HG03064 (cell line): ENCODE data around the gene NFKBIB.
"Not testable (repeated sequence)": the region's sequence is repeated elsewhere in the genome, so short reads cannot be mapped to it uniquely, and the experiment has no call there.

Source experiments
- ATAC-seq: cut with Tn5 transposase; IDR thresholded peaks from one replicate; pipeline ENCODE4 v1.9.1; 2021; ENCODE audit warnings: low read depth; ENCODE audit not compliant: unreplicated experiment

NFKBIB gene, protein sequence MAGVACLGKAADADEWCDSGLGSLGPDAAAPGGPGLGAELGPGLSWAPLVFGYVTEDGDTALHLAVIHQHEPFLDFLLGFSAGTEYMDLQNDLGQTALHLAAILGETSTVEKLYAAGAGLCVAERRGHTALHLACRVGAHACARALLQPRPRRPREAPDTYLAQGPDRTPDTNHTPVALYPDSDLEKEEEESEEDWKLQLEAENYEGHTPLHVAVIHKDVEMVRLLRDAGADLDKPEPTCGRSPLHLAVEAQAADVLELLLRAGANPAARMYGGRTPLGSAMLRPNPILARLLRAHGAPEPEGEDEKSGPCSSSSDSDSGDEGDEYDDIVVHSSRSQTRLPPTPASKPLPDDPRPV

DNA sequence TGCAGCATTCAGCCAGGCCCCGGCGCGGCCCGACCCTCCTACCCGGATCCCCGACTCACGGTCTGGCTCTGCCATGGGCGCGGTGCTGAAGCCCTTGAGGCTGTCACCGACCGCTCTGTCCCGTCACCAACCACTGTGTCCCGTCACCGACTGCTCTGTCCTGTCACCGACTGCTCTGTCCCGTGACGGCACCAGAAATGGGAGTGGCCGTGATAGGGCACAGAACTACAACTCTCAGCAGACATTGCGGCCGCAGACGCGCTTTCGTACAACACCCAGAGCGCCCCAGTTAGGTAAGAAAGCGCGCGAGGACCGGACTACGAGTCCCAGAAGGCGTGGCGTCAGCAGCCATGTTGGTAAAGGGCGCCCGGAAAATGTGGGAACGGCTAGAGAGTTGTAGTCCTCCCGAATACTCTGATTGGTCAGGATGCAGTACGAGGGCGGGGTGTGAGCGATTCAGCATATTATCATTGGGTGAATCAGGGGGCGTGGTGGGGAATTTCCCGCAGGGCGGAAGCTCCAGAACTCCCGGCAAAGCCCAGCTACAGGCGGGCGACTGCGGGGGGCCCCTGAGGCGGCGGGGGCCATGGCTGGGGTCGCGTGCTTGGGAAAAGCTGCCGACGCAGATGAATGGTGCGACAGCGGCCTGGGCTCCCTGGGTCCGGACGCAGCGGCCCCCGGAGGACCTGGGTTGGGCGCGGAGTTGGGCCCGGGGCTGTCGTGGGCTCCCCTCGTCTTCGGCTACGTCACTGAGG is at the start of gene NFKBIB, which contains the start of gene SIRT2:
TSS of gene NFKBIB (plus strand) at position 523 of the 755 bp plus-strand sequence. CDS start at position 587, 64 bp downstream.
TSS of gene SIRT2 (minus strand) at position 172 of the 755 bp plus-strand sequence. CDS start at position 75, 97 bp downstream.
- peak; percentile 91 for ATAC-seq

DNA sequence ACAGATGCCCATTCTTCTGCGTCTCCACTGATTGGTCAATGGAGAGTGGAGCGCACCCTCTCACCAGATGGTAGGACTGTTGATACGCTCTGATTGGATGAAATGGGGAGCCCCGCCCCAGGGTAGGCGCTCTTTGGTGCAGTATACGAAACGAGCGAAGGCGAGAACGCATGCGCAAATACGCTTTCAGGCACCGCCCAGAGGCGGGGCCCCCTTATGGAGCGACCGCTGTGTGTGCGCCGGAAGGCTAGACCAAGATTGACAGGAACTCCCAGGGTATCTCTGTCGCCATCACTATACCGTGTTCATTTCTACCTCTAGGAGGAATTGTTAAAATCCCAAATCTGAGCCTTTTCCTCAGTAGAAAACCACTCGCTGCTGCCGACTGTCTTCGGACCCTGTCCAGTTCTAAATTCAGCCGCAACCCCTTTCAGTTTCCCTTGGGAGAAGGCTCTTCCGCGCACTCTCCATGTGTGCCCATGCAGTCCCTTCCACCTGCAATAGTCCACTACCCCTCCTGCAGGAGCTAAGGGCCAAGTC is 49.3 kb upstream of the NFKBIB start:
- ATAC-seq, result peak; percentile 44

- no peak for ATAC-seq
These were observed 48.7 kb upstream of the NFKBIB start for GRCh38 chr19:38850976-38851621.

GRCh38 chr19:38851622-38852230 is 48.0 kb upstream of the NFKBIB start:
- no peak for ATAC-seq

- ATAC-seq, result no peak
These were observed 47.3 kb upstream of the NFKBIB start for GRCh38 chr19:38852231-38853044.

DNA sequence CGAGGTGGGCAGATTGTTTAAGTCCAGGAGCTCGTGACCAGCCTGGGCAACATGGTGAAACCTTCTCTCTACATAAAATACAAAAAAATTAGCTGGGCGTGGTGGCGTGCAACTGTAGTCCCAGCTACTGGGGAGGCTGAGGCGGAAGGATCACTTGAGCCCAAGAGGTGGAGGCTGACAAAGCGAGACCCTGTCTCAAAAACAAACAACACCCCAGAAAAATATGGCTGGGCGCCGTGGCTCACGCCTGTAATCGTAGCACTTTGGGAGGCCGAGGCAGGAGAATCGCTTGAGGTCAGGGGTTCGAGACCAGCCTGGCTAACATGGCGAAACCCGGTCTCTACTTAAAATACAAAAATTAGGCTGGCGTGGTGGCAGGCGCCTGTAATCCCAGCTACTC is 46.6 kb upstream of the NFKBIB start:
- ATAC-seq, result no peak

- not testable (repeated sequence) for ATAC-seq
These were observed 44.8 kb upstream of the NFKBIB start for GRCh38 chr19:38854961-38855360.

GRCh38 chr19:38855751-38856150 is 44.0 kb upstream of the NFKBIB start:
- not testable (repeated sequence) for ATAC-seq

DNA sequence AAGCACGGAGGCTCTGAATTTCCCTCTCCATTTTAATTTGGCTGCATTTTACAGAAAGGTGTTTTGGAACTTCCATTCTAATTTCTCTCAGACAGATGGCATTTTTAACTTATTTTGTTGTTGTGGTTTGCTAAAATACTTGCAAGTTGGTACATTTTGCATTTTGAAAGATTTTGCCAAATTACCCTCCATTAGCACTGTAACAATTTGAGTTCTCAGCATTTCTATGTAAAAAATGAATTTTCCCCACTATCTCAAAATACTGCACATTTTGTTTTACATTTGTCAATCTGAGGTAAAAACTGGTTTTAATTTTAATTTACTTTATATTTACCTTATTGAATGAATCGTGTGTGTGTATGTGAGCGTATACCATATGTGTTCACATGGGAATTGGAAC is 43.0 kb upstream of the NFKBIB start:
- ATAC-seq, result no peak

- not testable (repeated sequence) for ATAC-seq
These were observed 40.1 kb upstream of the NFKBIB start for GRCh38 chr19:38859631-38860204.

DNA sequence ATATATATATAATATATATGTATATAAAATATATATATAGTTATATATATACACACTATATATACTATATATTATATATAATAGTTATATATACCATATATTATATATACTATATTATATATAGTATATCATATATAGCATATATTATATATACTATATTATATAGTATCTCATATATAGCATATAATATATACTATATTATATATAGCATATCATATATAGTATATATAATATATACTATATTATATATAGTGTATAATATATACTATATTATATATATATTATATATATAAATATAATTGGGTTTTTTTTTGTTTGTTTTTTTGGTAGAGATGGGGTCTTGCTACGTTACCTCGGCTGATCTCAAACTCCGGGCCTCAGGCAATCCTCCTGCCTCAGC is 38.4 kb upstream of the NFKBIB start:
- no peak for ATAC-seq

- ATAC-seq, result no peak
These were observed 37.3 kb upstream of the NFKBIB start for GRCh38 chr19:38862321-38863059.

GRCh38 chr19:38867171-38867780 is 32.5 kb upstream of the NFKBIB start:
- ATAC-seq, result no peak

- no peak for ATAC-seq
These were observed 31.2 kb upstream of the NFKBIB start for GRCh38 chr19:38868551-38868950.

DNA sequence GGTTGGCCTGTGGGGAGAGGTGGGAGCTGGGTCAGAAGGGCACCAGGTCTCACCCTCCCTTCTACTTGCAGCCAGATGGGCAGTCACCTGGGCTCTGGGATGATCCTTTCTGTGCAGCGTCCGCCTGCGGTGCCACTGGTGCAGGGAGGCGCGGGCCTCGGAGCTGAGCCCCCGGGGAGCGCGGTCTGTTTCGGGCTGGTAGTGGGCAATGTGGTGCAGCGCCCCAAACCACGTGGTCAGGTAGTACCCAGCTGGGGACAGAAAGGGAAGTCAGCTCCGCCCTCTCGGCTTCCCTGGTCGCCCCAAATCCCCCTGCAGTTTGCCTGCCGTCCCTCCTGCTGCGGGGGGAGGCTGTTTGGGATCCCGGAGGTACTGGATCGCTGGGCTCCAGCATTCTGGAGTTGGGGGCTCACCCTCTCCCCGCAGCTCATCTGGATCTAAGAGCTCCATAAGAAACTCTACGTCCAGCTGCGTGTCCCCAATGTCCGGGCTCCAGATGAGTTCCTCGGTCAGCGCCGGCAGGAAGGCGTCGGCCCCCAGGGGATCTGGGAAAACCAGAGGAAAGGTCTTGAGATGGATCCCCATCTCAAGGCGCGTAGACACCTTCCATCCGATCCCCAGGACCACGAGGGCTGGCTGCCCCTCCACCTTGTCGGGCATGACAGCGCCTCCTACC is 30.5 kb upstream of the NFKBIB start:
- ATAC-seq, result no peak

DNA sequence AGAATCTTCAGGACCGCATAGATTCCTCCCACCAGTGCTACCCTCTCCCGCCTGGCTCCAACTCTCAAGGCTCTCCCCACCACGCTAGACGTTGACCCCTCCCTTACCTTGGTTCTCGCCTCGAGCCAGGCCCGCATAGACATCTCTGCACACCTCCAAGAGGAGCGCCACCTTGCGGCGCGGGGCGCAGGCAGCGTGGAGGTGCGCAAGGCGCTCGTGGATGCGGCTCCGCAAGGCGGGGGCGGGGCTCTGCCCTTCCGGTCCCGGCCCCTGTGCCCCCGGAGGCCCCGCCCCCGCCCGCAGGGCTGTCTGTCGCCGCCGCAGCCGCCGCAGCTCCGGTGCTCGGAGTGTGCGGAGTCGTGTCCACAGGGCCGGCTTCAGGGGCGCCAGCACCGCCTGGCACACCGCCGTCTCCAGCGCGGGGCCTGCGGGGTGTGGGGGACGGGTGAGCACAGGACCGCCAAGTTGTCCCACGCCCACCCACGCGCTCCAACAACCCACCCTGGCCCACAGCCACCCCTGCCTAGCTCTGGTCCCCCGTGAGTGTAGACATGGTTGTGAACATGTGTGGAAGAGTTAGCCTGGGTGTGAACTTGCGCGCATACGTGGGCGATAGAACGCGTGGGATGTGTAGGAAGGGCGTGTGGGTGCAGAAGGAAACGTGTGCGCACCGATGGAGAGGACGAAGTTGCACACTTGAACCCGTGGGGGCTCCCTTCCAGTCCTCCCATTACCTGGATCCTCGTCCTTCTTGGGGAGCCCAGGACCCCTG is 29.7 kb upstream of the NFKBIB start:
- no peak for ATAC-seq

GRCh38 chr19:38870612-38871011 is 29.2 kb upstream of the NFKBIB start:
- ATAC-seq, result no peak
